Measurements from ENCODE around the gene PVALB.

The PVALB gene

DNA sequence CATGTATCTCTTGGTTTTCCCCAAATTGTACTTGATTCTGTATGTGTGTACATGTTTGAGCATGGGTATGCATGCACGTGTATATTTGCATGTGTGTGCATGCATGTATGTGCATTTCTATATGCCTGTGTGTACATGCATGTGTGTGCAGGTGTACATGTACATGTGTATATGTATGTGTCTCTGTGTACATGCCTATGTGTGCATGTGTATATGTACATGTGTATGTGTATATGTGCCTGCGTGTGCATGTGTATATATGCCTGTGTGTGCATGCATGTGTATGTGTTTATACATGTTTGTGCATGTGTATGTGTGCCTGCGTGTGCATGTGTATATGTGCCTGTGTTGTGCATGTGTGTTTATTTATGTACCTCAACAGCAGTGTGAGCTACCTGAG lies 38.6 kb upstream of the PVALB start:
- no peak overlapping the region for H3K27ac ChIP-seq
- TF ChIP-seq ZFX (IDR thresholded peaks at IDR 0.05), result no peak
- TF ChIP-seq, protein P1, sequence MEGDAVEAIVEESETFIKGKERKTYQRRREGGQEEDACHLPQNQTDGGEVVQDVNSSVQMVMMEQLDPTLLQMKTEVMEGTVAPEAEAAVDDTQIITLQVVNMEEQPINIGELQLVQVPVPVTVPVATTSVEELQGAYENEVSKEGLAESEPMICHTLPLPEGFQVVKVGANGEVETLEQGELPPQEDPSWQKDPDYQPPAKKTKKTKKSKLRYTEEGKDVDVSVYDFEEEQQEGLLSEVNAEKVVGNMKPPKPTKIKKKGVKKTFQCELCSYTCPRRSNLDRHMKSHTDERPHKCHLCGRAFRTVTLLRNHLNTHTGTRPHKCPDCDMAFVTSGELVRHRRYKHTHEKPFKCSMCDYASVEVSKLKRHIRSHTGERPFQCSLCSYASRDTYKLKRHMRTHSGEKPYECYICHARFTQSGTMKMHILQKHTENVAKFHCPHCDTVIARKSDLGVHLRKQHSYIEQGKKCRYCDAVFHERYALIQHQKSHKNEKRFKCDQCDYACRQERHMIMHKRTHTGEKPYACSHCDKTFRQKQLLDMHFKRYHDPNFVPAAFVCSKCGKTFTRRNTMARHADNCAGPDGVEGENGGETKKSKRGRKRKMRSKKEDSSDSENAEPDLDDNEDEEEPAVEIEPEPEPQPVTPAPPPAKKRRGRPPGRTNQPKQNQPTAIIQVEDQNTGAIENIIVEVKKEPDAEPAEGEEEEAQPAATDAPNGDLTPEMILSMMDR (conservative IDR thresholded peaks at IDR 0.05), result no peak

- H3K27ac ChIP-seq, result no peak overlapping the region
- TF ChIP-seq ZFX (IDR thresholded peaks at IDR 0.05), result no peak
- TF ChIP-seq, protein P1 (conservative IDR thresholded peaks at IDR 0.05), result peak; percentile 83
These were observed 36.7 kb upstream of the PVALB start for GRCh38 chr22:36853407-36854099.

DNA sequence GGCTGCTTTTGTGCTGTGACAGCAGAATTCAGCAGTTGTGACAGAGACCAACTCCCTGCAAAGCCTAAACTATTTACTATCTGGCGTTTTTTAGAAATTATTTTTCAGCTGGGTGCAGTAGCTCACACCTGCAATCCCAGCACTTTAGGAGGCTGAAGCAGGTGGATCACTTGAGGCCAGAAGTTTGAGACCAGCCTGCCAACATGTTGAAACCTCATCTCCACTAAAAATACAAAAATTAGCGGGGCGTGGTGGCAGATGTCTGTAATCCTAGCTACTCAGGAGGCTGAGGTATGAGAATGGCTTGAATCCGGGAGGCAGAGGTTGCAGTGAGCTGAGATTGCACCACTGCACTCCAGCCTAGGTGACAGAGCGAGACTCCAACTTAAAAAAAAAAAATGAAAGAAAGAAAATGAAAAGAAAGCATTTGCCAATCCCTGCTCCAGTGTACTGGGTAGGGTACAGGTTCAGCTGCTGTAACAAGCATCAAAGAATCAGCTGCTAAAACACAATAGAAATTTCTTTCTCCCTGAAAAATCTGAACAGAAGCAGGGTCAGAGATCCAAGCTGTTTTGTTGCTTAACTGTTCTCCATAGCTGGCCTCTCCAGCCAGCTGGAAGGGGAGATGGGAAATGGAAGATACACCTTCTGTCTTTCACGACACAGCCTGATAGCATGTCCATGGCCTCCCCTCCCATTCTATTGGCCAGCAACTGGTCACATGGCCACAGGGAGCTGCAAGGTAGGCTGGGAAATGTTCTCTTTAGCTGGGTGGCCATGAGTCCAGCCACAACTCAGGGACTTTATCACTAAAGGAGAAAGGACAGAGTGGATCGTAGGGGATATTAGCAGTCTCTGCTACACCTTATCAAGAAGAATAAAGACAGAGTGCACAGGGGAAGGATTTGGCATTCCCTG lies 35.5 kb upstream of the PVALB start:
- TF ChIP-seq ZFX (IDR thresholded peaks at IDR 0.05), result no peak
- TF ChIP-seq, protein P1 (conservative IDR thresholded peaks at IDR 0.05), result no peak
- no peak overlapping the region for H3K27ac ChIP-seq

DNA sequence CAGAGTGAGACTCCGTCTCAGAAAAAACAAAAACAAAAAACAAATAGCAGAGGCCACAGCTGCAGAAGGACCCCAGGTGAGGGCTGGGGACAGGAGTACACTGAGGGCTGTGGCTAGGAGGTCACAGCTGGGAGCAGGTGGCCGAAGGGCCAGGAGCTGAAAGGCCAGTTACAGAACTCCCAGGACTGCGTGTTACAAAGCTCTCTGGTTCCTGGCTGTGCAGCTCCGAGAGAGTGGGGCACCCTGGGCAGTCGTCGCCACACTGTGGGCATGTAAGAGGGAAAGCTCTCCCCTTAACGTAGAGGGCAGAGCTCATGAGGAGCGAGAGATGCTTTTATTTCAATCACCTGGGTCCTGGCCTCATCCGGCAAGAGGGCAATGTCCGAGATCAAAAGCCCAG lies 33.8 kb upstream of the PVALB start:
- H3K27ac ChIP-seq, result no peak overlapping the region
- TF ChIP-seq, protein P1 (conservative IDR thresholded peaks at IDR 0.05), result no peak
- no peak for TF ChIP-seq ZFX (IDR thresholded peaks at IDR 0.05)

- H3K27ac ChIP-seq, result no peak overlapping the region
- TF ChIP-seq, protein P1 (conservative IDR thresholded peaks at IDR 0.05), result no peak
- no peak for TF ChIP-seq ZFX (IDR thresholded peaks at IDR 0.05)
These were observed 33.2 kb upstream of the PVALB start for GRCh38 chr22:36850056-36850455.

- no peak overlapping the region for H3K27ac ChIP-seq
- TF ChIP-seq, protein P1 (conservative IDR thresholded peaks at IDR 0.05), result no peak
- no peak for TF ChIP-seq ZFX (IDR thresholded peaks at IDR 0.05)
These were observed 30.1 kb upstream of the PVALB start for GRCh38 chr22:36846949-36847348.

DNA sequence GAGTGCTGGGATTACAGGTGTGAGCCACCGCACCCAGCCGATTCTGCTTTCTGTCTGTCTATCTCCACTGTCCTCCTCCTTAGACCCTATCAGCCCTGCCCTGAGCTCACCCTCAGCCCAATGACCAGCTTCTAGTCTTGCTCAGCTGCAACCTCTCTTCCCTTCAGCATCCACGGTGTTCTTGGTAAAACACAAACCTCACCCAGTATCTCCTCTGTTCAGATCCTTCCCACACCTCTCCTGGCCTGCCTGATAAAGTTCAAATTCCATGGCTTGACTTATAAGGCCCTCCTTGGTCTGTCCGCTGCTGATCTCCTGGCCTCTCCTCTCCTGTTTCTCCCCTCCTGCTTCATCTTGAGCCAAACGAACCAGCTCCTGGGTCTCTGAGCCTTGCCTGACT lies 29.4 kb upstream of the PVALB start:
- no peak overlapping the region for H3K27ac ChIP-seq
- TF ChIP-seq, protein P1 (conservative IDR thresholded peaks at IDR 0.05), result no peak
- no peak for TF ChIP-seq ZFX (IDR thresholded peaks at IDR 0.05)

Data from C4-2B (cell line).